NCI-H524 treated with DMSO at 0.1 percent for 48 hours (cell line): ENCODE measurements around the gene NFKBIE.
"Not testable (repeated sequence)": the region's sequence is repeated elsewhere in the genome, so short reads cannot be mapped to it uniquely, and the experiment has no call there.

Experiments
- DNase-seq: peaks from one replicate; lab custom pipeline; 2025; lab: John Stamatoyannopoulos, UW

The NFKBIE gene

GRCh38 chr6:44265007-44265721, at the start of gene NFKBIE:
Gene NFKBIE (minus strand): TSS chr6:44265551. CDS start chr6:44265346, 205 bp downstream.
- no peak for DNase-seq

- not testable (repeated sequence) for DNase-seq
These were observed 49.3 kb upstream of the NFKBIE start for GRCh38 chr6:44314657-44315056.

- peak; percentile 25 for DNase-seq
These were observed 47.8 kb upstream of the NFKBIE start, which contains the start of gene AARS2 for GRCh38 chr6:44312901-44313788. Gene AARS2 (minus strand): TSS chr6:44313347. CDS start chr6:44313323, 24 bp downstream.

GRCh38 chr6:44311767-44312166, 46.4 kb upstream of the NFKBIE start:
- DNase-seq: no peak

- DNase-seq: no peak
These were observed 46.0 kb upstream of the NFKBIE start for GRCh38 chr6:44311304-44311703.

- DNase-seq: no peak
These were observed 44.9 kb upstream of the NFKBIE start for GRCh38 chr6:44310241-44310640.

- DNase-seq: no peak
These were observed 44.3 kb upstream of the NFKBIE start for GRCh38 chr6:44309631-44310030.

- DNase-seq: no peak
These were observed 43.7 kb upstream of the NFKBIE start for GRCh38 chr6:44309092-44309491.

GRCh38 chr6:44307217-44307616, 41.9 kb upstream of the NFKBIE start:
- DNase-seq: no peak

- DNase-seq: no peak
These were observed 41.4 kb upstream of the NFKBIE start for GRCh38 chr6:44306710-44307109.

- no peak for DNase-seq
These were observed 39.9 kb upstream of the NFKBIE start for GRCh38 chr6:44305200-44305725.

- DNase-seq: no peak
These were observed 39.2 kb upstream of the NFKBIE start for GRCh38 chr6:44304282-44305199.

GRCh38 chr6:44303842-44304241, 38.5 kb upstream of the NFKBIE start:
- no peak for DNase-seq

GRCh38 chr6:44302856-44303255, 37.5 kb upstream of the NFKBIE start:
- no peak for DNase-seq

- no peak for DNase-seq
These were observed 36.6 kb upstream of the NFKBIE start for GRCh38 chr6:44301782-44302564.

- no peak for DNase-seq
These were observed 35.8 kb upstream of the NFKBIE start for GRCh38 chr6:44301106-44301505.

GRCh38 chr6:44300292-44300823, 35.0 kb upstream of the NFKBIE start:
- no peak for DNase-seq

GRCh38 chr6:44298864-44299263, 33.5 kb upstream of the NFKBIE start:
- no peak for DNase-seq

- no peak for DNase-seq
These were observed 32.9 kb upstream of the NFKBIE start for GRCh38 chr6:44298055-44298803.
